ENCODE data around the gene PARVB.

Gene PARVB

DNA sequence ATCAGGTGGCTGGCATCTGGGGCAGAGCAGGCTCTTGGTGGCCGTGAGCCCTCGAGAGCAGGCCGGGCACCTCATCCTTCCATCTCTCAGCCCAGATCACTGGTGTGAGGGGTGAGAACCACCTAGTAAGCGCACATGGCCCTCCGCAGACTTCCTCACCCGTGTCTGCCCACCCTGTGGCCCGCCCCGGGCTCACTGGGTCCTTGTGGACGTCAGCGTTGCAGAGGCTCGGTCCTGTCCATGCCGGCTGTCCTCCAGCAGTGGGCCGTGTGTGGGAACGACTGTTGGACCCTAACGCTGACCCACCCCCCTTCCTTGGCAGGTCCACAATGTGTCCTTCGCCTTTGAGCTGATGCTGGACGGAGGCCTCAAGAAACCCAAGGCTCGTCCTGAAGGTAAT, 139.4 kb downstream of the PARVB start:
- ChIA-PET POLR2A (no interaction called here), CTCF (no interaction called here)
- TF ChIP-seq, protein P1, sequence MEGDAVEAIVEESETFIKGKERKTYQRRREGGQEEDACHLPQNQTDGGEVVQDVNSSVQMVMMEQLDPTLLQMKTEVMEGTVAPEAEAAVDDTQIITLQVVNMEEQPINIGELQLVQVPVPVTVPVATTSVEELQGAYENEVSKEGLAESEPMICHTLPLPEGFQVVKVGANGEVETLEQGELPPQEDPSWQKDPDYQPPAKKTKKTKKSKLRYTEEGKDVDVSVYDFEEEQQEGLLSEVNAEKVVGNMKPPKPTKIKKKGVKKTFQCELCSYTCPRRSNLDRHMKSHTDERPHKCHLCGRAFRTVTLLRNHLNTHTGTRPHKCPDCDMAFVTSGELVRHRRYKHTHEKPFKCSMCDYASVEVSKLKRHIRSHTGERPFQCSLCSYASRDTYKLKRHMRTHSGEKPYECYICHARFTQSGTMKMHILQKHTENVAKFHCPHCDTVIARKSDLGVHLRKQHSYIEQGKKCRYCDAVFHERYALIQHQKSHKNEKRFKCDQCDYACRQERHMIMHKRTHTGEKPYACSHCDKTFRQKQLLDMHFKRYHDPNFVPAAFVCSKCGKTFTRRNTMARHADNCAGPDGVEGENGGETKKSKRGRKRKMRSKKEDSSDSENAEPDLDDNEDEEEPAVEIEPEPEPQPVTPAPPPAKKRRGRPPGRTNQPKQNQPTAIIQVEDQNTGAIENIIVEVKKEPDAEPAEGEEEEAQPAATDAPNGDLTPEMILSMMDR (IDR thresholded peaks at IDR 0.05; ENCODE audit: insufficient read depth, low read length, missing control alignments) = no peak

DNA sequence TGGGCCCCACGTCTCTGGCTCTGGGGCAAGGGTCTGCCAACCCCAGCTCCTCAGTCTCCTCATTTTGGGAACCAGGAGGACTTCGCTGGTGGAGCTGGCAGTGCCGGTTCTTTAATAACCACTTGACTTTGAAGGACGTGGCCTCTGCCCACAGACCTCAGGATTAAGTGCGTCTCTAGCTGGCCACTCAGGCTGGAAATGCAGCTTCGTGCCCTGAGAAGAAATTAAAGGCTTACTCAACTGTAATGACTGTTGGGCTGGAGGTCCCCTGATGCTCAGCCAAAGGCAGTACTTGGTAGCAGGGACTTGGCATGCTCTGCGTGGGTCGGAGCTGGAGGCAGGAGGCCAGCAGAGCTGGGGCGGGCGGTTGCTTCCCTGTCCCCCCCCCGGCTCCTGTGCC, 139.9 kb downstream of the PARVB start:
- H3K4me3 ChIP-seq (ENCODE audit: low read depth, low read length) = no peak overlapping the region
- no peak for DNase-seq (ENCODE audit: low read depth, low spot score)
- TF ChIP-seq, protein P1 (IDR thresholded peaks at IDR 0.05; ENCODE audit: insufficient read depth, low read length, missing control alignments) = no peak
- CTCF ChIA-PET = interaction anchor here (1.2 kb wide), 1 partner anchor 10 kb away, joined by 3 read pairs; no protein-coding TSS in a partner anchor
- POLR2A ChIA-PET = no interaction called here

More for the DNA sequence above, 139.4 kb downstream of the PARVB start:
- DNase-seq (ENCODE audit: low read depth, low spot score) = no peak
- no peak overlapping the region for H3K4me3 ChIP-seq (ENCODE audit: low read depth, low read length)

DNA sequence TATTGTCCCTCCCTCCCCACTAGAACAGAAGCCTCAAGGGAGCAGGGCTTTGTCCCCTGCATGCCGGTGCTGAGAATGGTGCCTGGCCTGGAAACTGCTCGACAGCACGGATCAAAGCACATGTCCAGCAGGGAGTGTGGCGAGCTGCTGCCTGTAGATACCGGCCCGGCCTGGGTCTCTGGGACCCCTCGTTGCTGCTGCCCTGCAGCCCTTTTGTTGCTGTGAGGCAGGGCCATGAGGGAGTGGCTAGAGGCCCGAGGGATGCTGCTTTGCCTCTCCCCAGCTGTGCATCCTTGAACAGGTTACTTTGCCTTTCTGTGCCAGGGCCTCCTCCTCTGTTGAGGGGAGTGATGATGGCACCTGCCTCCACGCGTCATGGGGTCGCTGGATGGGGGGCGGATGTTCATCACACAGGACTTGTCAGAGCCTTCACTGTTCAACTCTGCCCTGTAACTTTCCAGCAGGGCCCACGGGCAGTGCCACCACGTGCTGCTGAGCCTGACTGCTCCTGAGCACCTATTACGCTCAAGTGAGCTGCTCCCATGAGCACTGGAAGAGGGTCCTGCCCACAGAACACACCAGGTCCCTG, 141.3 kb downstream of the PARVB start:
- POLR2A ChIA-PET = no interaction called here
- TF ChIP-seq, protein P1 (IDR thresholded peaks at IDR 0.05; ENCODE audit: insufficient read depth, low read length, missing control alignments) = no peak
- CTCF ChIA-PET = interaction anchor here (1.2 kb wide), 1 partner anchor 8 kb away, joined by 3 read pairs; no protein-coding TSS in a partner anchor
- no peak for DNase-seq (ENCODE audit: low read depth, low spot score)
- H3K4me3 ChIP-seq (ENCODE audit: low read depth, low read length) = no peak overlapping the region

DNA sequence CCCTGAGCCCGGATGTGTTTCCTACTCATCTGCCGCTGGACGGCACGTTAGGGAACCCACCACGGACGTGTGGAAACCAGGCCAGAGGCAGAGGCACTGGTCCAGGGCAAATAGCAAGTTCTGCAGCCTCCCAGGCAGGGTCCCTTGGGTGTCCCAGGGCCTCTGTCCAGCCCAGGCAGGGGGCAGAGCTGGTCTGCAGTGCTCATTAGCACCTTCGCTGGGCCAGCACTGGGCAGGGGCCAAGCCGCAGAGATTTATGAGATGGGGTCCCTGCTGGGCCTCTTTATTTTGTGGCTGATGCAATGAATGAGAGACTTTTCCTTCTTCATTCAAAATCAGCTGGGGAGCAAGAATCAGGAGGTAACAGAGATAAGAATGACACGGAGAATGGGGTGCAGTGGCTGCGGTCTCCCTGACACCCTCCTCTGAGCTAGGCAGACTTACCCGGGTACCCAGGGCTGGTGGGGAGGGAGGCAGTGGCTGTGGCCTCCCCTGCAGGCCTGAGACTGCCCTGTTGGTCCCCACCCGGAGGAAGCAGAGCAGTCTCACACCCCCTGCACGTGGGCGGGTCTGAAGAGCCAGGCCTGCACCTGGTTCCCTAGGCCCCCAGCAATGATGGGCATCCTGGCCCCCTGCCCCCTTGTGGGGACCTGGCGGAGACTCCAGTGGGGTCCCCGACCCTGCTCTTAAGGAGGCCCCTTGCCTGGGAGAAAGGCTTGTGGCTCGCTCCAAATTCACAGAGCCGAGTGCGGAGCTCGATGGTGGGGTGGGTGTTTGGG, 142.6 kb downstream of the PARVB start:
- DNase-seq (ENCODE audit: low read depth, low spot score) = no peak
- TF ChIP-seq, protein P1 (IDR thresholded peaks at IDR 0.05; ENCODE audit: insufficient read depth, low read length, missing control alignments) = no peak
- ChIA-PET CTCF (no interaction called here), POLR2A (no interaction called here)
- no peak overlapping the region for H3K4me3 ChIP-seq (ENCODE audit: low read depth, low read length)

DNA sequence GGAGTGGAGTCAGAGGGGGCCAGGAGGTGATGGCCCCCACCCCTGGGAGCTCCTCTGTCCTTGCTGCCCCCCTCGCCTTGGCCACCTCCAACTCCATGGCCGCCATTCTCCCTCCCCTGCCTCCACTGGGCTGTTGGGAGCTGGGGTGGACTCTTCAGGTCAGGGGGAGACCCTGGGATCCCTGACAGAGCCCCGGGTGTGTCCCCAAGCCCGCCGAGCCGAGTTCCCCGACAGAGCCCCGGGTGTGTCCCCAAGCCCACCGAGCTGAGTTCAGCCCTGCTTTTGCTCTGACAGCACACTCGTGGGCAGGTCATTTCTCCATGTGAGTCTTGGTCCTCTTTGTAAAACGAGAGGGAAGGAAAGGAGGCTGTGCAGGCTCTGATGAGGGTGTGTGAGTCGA, 143.4 kb downstream of the PARVB start:
- TF ChIP-seq, protein P1 (IDR thresholded peaks at IDR 0.05; ENCODE audit: insufficient read depth, low read length, missing control alignments) = no peak
- ChIA-PET CTCF (no interaction called here), POLR2A (no interaction called here)
- H3K4me3 ChIP-seq (ENCODE audit: low read depth, low read length) = no peak overlapping the region
- no peak for DNase-seq (ENCODE audit: low read depth, low spot score)

DNA sequence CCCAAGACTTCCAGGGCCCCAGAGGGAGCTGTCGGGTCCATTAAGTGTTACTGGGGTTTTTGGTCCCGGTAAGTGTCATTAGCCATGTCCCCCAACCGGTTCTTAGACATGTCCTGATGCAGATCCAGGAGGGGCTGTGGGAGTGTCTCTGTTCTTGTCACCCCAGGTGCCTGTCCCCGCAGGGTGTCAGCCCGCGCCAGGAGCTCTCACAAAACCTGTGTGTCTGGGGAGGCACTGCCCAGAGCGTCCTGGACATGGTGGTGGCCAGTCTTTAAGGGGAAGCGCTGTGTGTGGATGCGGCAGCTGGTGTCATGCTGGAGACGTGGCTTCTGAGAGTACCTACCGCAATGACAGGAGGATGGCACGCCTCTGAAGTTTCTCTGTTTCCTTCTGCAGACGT, 144.1 kb downstream of the PARVB start:
- CTCF ChIA-PET = interaction anchor here (0.9 kb wide), 1 partner anchor 11 kb away, joined by 3 read pairs; no protein-coding TSS in a partner anchor
- TF ChIP-seq, protein P1 (IDR thresholded peaks at IDR 0.05; ENCODE audit: insufficient read depth, low read length, missing control alignments) = no peak
- POLR2A ChIA-PET = no interaction called here
- DNase-seq (ENCODE audit: low read depth, low spot score) = no peak
- no peak overlapping the region for H3K4me3 ChIP-seq (ENCODE audit: low read depth, low read length)
